ENCODE data around the gene PLEKHA8.

- TF ChIP-seq POLR2A (IDR thresholded peaks at IDR 0.05; ENCODE audit: low read length) (no peak), GATA1 (IDR thresholded peaks at IDR 0.05; ENCODE audit: low read depth, low read length) (no peak)
These were observed 147.0 kb downstream of the PLEKHA8 start for GRCh38 chr7:30175180-30175579.
